Mucosa of descending colon (tissue), 3 donors: ENCODE data around the gene FAM227B. TPM values are rescaled to one million over a fixed set of nuclear protein-coding genes. Genes with fewer than 3 reads are reported as not detected.
"Not testable (repeated sequence)": the region's sequence is repeated elsewhere in the genome, so short reads cannot be mapped to it uniquely, and the experiment has no call there.

Experiments
- ATAC-seq: fragments of 200-7000 bp; cut with Tn5 transposase; one replicate; pipeline ENCODE4 v1.9.1; 2020; ENCODE audit warnings: mild to moderate bottlenecking, moderate library complexity
- DNase-seq, 3 donors: peaks; one replicate each; pipeline ENCODE4 v3.0.0-alpha.2; 2020
- H3K36me3 ChIP-seq: fragments of 200-600 bp; one replicate; pipeline ENCODE4 v1.8.0; 2021; ENCODE audit warnings: low read depth, mild to moderate bottlenecking
- H3K4me1 ChIP-seq: fragments of 200-600 bp; one replicate; pipeline ENCODE4 v1.8.0; 2021; ENCODE audit warnings: low read depth, mild to moderate bottlenecking
- H3K4me3 ChIP-seq: fragments of 200-600 bp; one replicate; pipeline ENCODE4 v1.8.0; 2021; ENCODE audit warnings: mild to moderate bottlenecking
- H3K9me3 ChIP-seq: fragments of 200-600 bp; one replicate; pipeline ENCODE4 v1.8.0; 2021; ENCODE audit warnings: mild to moderate bottlenecking
- CTCF ChIP-seq: fragments of 200-600 bp; IDR thresholded peaks from one replicate; pipeline ENCODE4 v1.8.0; 2022; ENCODE audit warnings: antibody characterized with exemption, mild to moderate bottlenecking
- intact Hi-C, 2 donors: fragments of 100-400 bp; cut with DNase I in 1 of 2; cut with micrococcal nuclease in 1 of 2; formaldehyde crosslinking; loops; one replicate each; pipeline versions ENCODE4 v1.11.0 to v1.11.1; 2022; cut with DNase I, micrococcal nuclease
- total RNA-seq, 3 donors: library from RNA; stranded (reverse); fragmentation: NEBNext Ultra II Directional in 2 of 3; extraction: Animal tissue kit (Norgen Biotek cat#: 25700) in 2 of 3; gene quantifications; one replicate each; pipeline versions ENCODE4 v1.2.1 to v1.2.4, GENCODE V29; 2021 to 2023
- donor health status: DM: no; HTN: no; CAD: no; lungs with moderate emphysema.
- donor health status: DM: no; HTN: no; CAD: no.
- donor health status: DM: no; HTN: yes; CAD: no.

Gene FAM227B
- total RNA-seq, 3 donors from 2014 or later = 2.2 to 7.6 (median 3.6) TPM

- DNase-seq (no peak), ATAC-seq (no peak)
- H3K4me1 ChIP-seq = no peaks in the 10 kb centered on the region
- no peak for TF ChIP-seq CTCF
- no peak overlapping the region for H3K4me3 ChIP-seq
- intact Hi-C loops = no loop called here
- H3K36me3 ChIP-seq = no peaks in the 10 kb centered on the region
- H3K9me3 ChIP-seq = no peaks in the 10 kb centered on the region
Observed at GRCh38 chr15:49366496-49366895, 254.1 kb downstream of the FAM227B start.

- Histone ChIP-seq H3K4me3 (no peak overlapping the region), H3K9me3 (no peaks in the 10 kb centered on the region), H3K4me1 (no peaks in the 10 kb centered on the region), H3K36me3 (no peaks in the 10 kb centered on the region)
- DNase-seq (no peak), ATAC-seq (no peak)
- no peak for TF ChIP-seq CTCF
- intact Hi-C loops = no loop called here
Observed at GRCh38 chr15:49361370-49361769, 259.2 kb downstream of the FAM227B start.

GRCh38 chr15:49354439-49354838 is 266.2 kb downstream of the FAM227B start:
- DNase-seq, intact Hi-C loops, H3K36me3 ChIP-seq, ATAC-seq, H3K4me1 ChIP-seq, H3K9me3 ChIP-seq, H3K4me3 ChIP-seq: not testable (repeated sequence)

- H3K9me3 ChIP-seq = no peaks in the 10 kb centered on the region
- no peak for DNase-seq
- intact Hi-C loops = no loop called here
- no peak for ATAC-seq
- no peaks in the 10 kb centered on the region for H3K4me1 ChIP-seq
- no peak for TF ChIP-seq CTCF
- no peak overlapping the region for H3K4me3 ChIP-seq
- no peaks in the 10 kb centered on the region for H3K36me3 ChIP-seq
Observed at GRCh38 chr15:49343546-49343945, 277.1 kb downstream of the FAM227B start.

- H3K4me3 ChIP-seq = no peak overlapping the region
Observed at GRCh38 chr15:49339656-49340055, 281.0 kb downstream of the FAM227B start.

GRCh38 chr15:49331951-49332350 is 288.7 kb downstream of the FAM227B start:
- TF ChIP-seq CTCF = no peak
- no peak overlapping the region for H3K4me3 ChIP-seq
- DNase-seq (no peak), ATAC-seq (no peak)
- no peaks in the 10 kb centered on the region for H3K36me3 ChIP-seq
- no peaks in the 10 kb centered on the region for H3K4me1 ChIP-seq
- intact Hi-C loops = no loop called here
- H3K9me3 ChIP-seq = no peaks in the 10 kb centered on the region

More at GRCh38 chr15:49339656-49340055, 281.0 kb downstream of the FAM227B start:
- intact Hi-C loops = no loop called here
- no peaks in the 10 kb centered on the region for H3K9me3 ChIP-seq
- no peaks in the 10 kb centered on the region for H3K4me1 ChIP-seq
- no peaks in the 10 kb centered on the region for H3K36me3 ChIP-seq
- DNase-seq (no peak), ATAC-seq (no peak)
- no peak for TF ChIP-seq CTCF
